Eye (tissue), 1 donor: ENCODE results near the gene AKT1.
A peak's percentile ranks its signal among the peaks of the same experiment; 100 is the strongest.
"Not testable (repeated sequence)": the region's sequence is repeated elsewhere in the genome, so short reads cannot be mapped to it uniquely, and the experiment has no call there.

Experiments used
- DNase-seq: peaks from one replicate; pipeline ENCODE4 v3.0.0-alpha.2; 2015

AKT1 gene

GRCh38 chr14:104734991-104735779, 60.4 kb downstream of the AKT1 start:
- peak; percentile 32 for DNase-seq

DNA sequence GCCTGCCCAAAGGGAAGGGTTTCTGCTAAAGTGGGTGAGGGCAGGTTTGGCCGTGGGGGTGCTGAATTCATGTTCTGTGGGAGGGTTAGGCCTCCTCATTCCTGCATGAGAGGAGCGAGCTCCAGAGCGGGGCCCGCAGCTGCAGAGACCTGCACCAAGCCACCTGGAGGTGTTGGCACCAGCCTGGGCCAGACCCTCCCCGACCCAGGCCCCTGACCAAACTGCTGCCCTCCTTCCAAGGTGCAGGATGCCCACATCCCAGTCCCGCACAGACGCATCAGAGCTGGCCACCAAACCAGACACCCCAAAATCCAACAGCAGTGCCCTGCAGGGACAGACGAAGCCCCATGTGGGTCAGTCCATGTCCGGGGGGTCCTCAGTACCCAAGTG, 61.0 kb downstream of the AKT1 start:
- DNase-seq = no peak

DNA sequence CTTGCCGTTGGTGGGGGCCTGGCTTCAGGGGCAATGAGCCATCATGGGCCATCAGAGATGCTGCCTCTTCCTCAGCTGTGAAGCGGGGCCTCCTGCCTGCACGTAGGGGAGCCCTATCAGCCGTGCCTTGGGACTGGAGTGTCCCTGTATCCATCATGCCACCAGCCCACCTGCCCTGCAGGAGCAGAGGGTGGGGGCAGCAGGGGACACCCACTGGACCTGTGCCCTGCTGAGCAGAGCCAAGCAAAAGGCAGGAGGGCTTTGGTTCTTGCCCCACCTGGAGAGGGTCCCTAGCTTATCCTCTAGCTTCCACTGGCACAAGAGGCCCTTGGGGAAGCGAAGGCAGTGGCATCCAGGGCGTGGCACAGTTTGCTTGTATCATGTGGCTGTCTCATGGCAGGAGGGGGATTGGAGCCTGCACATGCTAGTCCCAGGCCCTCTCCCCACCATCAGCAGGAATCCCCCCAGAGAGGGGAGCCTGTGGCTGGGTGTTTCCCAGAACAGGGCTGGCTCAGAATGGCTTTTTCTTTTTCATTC, 61.4 kb downstream of the AKT1 start:
- no peak for DNase-seq

- DNase-seq = no peak
Observed at GRCh38 chr14:104732931-104733681, 62.4 kb downstream of the AKT1 start.

- DNase-seq = no peak
Observed at GRCh38 chr14:104732355-104732804, 63.2 kb downstream of the AKT1 start.

- no peak for DNase-seq
Observed at GRCh38 chr14:104731320-104732294, 63.9 kb downstream of the AKT1 start.

DNA sequence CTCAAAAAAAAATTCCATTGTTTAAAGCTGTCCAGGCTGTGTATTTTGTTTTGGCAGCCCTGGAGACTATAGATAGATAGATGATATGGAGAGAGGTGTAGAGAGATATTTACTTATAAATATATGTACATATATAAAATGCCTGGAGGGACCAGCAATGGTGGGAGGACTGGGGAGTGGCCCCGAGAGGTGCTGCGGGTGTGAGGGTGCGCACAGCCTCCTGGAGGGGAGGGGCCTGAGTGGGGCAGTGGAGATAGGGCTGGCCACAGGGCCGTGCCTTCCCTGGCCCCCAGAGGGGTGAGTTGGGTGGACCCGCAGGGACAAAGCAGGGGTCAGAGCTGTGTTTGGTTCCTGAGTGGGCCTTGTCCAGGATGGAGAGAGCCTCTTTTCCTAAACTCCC, 65.1 kb downstream of the AKT1 start:
- DNase-seq = no peak

- DNase-seq = no peak
Observed at GRCh38 chr14:104729835-104730181, 65.7 kb downstream of the AKT1 start.

DNA sequence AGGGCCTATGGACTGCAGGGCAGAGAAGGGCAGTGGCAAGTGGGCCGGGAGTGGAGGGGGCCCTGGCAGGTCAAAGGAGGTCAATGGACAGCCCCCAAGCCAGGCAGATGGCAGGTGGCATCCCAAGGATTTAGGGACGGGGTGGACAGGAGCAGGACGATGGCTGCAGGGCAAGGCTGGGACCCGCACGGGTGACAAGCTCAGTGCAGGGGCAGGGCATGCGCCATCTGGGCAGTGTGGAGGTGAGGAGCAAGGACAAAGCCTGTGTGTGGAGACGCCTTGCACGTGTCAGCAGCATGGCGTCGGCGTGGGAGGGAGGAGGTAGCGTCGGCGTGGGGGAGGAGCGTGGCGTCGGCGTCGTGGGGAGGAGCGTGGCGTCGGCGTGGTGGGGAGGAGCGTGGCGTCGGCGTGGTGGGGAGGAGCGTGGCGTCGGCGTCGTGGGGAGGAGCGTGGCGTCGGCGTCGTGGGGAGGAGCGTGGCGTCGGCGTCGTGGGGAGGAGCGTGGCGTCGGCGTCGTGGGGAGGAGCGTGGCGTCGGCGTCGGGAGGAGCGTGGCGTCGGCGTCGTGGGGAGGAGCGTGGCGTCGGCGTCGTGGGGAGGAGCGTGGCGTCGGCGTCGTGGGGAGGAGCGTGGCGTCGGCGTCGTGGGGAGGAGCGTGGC, 66.2 kb downstream of the AKT1 start:
- not testable (repeated sequence) for DNase-seq

- DNase-seq = no peak
Observed at GRCh38 chr14:104728631-104729030, 66.9 kb downstream of the AKT1 start.

DNA sequence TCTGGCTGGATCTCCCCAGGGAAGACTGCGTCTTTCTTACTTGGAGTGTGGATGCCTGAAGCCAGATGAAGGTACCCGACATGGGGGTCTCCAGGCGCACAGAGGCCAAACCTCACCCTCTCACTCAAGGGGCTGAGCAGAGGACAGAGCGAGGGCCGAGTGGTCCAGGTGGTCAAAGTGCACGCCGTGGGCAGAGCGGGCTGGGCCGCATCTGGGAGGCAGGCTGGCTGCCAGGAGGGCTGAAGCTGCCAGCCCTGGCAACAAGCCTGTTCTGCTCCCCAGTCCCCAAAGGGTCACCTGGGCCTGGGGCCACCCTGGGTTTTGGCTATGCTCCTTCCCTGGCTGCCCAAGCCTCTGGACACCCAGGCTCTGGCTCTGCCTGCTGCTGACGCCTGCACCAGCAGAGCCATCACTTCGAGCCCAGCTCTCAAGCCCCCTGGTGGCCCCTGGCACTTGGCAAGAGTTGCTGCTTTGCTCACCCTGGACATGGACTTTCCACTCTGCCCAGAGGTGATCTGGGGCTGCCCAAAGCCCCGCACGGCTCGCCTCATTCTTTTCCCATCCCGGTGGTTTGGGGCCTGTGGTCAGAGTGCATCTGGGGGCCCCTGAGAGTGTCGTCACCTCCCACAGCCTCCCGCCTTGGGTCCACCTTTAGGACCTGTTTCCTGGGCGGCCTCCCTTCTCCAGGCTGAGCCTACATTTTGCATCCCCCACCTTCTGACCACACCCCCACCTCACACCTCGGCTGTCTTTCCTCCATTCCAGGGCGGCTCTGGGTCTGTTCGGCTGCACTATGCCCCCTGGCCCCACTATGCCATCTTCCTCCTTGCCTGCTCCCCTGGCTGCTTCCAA, 68.7 kb downstream of the AKT1 start:
- no peak for DNase-seq

DNA sequence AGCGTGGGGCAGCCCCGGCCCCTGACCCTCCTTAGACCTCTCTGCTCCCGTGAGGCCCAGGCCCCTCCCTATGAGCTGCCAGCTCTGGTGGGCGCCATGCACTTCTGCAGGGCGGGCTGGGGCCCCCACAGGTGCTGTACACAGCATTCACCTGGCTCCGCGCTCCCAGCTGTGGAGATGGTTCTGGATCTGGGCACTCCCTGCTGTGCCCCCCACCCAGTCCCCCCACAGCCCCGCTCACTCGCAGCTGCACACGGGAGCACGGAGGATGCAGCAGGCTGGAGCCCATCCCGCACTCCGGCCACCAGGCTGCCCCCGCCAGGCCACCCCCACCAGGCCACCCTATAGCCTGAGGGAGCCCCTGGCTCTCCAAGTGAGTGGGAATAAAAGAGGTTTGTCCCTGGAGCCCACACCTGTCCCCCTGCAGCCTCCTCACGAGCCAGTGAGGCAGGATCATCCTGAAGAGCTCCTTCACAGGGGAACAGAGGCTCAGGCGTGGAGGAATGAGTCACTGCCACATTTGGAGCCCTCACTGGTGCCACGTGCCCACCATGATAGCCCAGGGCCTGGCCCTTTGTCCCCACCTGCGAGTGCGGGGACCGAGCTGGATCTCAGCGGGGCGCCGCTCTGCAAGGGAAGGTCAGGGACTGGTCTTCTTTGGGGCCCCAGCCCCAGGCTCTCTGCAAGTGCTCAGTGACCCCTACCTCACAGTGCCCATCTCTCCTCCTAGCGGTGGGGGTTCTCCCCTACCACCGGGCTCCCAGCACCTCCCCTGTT, 69.6 kb downstream of the AKT1 start:
- no peak for DNase-seq

DNA sequence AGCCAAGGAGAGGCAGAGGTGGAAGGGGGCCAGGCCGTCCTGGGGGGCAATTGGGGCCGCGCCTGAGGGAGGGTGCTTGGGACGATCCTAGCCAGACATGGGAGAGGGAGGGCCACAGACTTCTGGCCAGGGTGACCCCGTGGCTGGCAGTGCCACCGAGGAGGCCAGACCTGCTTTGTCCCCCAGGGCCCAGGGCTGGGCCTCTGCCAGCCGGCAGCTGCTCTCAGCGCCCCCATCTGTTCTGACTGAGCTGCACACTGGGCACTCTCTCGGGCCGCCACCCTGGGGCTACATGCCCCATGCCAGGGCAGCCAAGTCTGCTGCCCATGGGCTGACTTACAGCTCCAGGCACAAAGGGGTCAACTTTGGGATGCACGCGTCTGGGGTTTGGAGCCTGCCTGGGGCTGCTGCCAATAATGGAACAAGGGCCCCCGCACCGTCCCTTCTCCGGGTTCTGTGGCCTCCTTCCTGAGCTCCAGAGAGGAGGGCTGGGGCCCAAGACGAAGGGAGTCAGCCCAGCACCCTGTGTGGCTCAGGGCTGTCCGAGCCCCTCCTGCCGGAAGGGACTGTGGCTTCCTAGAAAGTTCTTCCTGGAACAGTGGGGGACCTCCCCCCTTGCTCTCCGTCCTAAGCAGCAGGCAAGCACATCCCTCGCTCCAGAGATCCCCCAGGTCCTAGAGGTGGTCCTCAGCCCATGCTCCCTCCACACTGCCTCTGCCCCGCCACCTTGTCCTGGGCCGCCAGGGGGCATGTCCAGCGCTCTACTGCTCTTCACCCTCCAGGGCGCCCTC, 70.4 kb downstream of the AKT1 start:
- DNase-seq = peak; percentile 76

DNA sequence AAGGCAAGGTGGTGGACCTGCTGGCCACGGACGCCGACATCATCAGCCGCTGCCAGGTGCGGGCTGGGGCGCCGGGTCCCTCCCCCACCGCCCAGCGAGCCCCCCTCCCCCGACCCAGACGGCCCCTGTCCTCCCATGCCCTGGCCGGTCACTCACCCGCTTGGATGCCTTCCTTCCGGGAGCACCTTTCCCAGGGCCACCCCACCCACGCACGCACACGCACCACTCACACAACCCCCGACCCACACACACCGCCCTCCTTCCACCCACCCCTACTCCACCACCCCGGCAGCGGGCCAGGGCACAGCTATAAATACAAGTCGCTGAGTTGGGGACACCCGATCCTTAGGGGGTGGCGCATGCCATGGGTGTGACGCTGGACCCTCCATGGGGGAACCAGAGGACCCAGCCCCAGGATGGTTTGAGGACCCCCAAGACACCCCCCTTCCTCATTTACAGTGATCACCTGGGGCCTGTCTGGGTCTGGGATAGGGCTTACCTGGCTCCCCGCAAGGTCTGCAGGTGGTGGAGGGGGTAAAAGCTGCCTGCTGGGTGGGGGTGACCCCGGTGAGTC, 71.1 kb downstream of the AKT1 start:
- peak; percentile 52 for DNase-seq

DNA sequence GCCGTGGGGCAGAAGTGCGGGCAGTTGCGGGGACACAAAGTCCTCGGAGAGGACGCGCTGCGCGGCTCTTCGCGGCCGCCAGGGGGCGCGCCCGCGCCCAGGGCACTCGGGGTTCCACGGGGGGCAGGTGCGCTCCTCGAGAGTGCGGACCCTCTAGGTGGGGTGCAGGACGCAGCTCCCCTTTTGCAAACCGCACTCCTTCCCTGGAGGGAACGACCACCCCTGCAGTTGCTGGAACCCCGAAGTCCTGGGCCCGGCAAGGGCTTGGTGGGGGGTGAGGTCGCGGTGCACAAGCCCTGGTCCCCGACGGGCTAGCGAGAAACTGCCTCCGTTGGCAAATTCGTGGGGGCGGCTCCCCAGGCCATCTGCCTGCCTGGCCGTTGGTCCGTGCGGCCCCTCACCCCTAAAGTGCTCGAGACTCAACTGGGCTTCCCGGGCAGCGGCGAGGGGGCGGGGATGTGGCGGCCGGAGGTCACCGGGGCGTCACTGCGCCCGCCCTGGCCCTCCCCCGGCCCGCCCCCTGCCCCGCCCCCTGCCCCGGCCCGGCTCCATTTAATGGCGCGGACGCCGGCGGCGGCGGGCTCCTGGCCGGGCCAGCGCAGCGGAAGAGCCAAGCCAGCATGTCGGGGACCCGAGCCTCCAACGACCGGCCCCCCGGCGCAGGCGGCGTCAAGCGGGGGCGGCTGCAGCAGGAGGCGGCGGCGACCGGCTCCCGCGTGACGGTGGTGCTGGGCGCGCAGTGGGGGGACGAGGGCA, 71.7 kb downstream of the AKT1 start, which contains the start of gene ADSS1:
ADSS1 (plus strand) TSS at position 579 of the 756 bp plus-strand sequence; CDS start at position 621, 42 bp downstream.
- DNase-seq = peak; percentile 75

- no peak for DNase-seq
Observed at GRCh38 chr14:104722938-104723650, 72.5 kb downstream of the AKT1 start.
